Activated naive CD4-positive, alpha-beta T cell treated with anti-CD3 and anti-CD28 coated beads, Interleukin-2, amount 50 U/mL, for 16 hours (primary cell): ENCODE data around the gene RBM6.
A peak's percentile ranks its signal among the peaks of the same experiment; 100 is the strongest.
"Not testable (repeated sequence)": the region's sequence is repeated elsewhere in the genome, so short reads cannot be mapped to it uniquely, and the experiment has no call there.

Source experiments
- DNase-seq: peaks from one replicate; pipeline ENCODE4 v3.0.0-alpha.2; 2020

Gene RBM6

GRCh38 chr3:49984394-49984793 lies 44.4 kb downstream of the RBM6 start:
- no peak for DNase-seq

GRCh38 chr3:49992326-49992725 lies 52.4 kb downstream of the RBM6 start:
- DNase-seq: no peak

DNA sequence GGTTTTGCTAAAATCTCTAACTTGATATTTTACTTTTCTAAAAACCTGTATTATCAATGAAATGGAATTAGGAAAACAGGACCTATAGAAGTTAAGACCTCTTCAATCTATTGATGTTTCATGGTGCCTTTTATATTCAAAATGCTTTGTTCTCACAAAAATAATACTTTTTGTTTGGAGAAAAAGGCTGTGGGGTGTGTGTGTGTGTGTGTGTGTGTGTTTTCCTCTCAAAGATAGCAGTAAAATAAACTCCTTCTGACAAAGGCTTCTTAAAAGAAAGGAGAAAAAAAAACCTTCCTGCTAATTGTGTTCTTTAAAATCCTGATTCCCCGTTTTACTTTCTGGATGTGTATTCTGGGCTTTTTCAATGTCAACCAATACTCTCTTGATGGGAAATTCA lies 54.5 kb downstream of the RBM6 start:
- no peak for DNase-seq

- DNase-seq: no peak
Observed at GRCh38 chr3:49996016-49996415, 56.1 kb downstream of the RBM6 start.

- no peak for DNase-seq
Observed at GRCh38 chr3:49997862-49998261, 57.9 kb downstream of the RBM6 start.

DNA sequence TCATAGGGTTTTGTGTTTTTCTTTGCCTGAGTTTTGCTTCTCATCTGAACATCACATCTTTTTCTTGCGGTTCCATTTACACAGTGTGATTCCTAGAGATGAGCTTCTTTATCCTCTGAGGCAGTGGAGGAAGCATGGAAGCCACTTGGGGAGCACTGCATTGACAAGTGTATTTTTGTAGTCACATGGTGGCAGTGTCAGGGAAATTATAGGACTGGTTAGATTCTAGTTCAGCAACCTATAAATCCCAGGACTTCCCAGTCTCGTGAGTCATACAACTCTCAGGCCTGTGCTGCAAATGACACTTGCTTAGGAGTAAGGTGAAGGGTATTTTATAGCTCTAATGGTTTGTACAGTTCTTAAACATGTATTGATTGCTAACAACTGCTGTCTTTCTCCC lies 58.4 kb downstream of the RBM6 start:
- DNase-seq: no peak

- DNase-seq: no peak
Observed at GRCh38 chr3:50001511-50001910, 61.6 kb downstream of the RBM6 start.

DNA sequence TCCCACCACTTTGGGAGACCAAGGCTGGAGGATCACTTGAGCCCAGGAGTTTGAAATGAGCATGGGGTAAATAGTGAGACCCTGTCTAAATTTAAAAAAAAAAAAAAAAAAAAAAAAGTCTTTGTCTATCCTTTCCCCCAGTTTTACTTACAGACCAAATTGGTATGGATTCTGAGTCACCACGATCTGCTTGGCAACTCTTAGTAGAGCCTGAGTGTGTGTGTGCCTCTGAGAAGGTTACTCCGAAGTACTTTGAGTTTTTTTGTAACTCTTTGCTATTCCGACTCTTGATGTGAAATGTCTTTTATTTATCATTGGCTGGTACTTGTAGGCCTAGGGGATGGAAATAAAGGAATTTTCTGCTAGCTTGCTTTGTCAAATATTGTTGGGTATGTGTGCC lies 63.3 kb downstream of the RBM6 start:
- no peak for DNase-seq

- DNase-seq: no peak
Observed at GRCh38 chr3:50003824-50004223, 63.9 kb downstream of the RBM6 start.

GRCh38 chr3:50008931-50009330 lies 69.0 kb downstream of the RBM6 start:
- DNase-seq: no peak

GRCh38 chr3:50010959-50011358 lies 71.0 kb downstream of the RBM6 start:
- no peak for DNase-seq

GRCh38 chr3:50015918-50016317 lies 76.0 kb downstream of the RBM6 start:
- DNase-seq: no peak

DNA sequence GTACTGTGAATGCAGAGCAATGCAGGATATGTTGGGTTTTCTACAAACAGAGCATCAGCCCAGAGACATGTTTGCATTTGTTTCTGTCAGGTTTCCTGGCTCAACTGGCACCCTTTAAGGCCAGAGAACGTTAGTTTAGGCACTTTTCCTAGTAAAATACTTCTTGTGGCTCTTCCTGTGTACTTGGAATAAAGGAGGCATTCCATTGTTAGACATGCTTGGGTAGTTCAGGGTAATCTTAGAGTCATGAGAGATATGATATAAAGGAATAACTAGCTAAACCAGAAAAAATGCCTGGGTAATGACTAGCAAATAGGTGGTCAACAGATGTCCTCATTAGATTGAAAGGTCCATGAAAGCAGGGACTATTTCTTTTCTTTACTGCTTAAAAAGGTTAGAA lies 88.4 kb downstream of the RBM6 start:
- no peak for DNase-seq

DNA sequence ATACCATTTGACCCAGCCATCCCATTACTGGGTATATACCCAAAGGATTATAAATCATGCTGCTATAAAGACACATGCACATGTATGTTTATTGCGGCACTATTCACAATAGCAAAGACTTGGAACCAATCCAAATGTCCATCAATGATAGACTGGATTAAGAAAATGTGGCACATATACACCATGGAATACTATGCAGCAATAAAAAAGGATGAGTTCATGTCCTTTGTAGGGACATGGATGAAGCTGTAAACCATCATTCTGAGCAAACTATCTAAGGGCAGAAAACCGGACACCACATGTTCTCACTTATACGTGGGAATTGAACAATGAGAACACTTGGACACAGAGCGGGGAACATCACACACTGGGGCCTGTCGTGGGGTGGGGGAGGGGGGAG lies 91.3 kb downstream of the RBM6 start:
- not testable (repeated sequence) for DNase-seq

DNA sequence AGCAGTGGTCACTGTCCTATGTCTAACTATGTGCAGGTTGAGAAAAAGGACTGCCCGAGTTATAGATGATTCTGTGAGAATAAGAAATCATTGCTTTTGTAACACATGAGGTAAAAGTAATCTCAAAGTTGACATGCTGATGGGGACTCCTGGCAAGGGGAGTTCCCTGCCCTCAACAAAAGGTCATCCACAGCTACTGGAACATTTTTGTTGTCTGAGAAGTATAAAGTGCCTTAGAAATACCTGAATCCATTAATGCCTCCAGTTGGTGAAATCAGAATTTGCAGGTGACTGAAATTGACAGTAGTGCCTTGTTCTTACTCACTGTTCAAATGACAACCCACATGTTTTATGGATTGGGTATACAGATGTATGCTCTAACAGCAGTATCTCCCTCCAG lies 105.0 kb downstream of the RBM6 start:
- DNase-seq: no peak

DNA sequence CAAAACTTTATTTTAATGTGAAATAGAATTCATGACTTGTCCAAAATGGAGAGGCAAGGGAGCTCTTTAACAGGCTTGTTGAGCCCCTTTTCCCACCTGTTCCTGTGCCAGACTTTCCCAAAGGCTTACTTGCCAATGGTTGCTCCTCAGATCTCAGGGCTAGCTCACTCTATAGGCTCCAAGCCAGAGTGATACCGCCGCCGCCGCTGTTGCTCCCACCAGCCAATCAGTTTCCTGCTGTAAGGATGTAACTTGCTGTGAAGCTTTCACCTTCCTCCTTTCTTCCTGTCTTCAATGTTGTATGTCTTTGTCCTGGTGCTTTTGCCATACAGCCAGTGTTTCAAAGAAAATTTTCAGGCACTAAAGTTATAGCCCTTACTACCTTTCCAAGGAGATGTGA lies 107.5 kb downstream of the RBM6 start:
- DNase-seq: no peak

GRCh38 chr3:50050361-50050760 lies 110.4 kb downstream of the RBM6 start:
- no peak for DNase-seq

DNA sequence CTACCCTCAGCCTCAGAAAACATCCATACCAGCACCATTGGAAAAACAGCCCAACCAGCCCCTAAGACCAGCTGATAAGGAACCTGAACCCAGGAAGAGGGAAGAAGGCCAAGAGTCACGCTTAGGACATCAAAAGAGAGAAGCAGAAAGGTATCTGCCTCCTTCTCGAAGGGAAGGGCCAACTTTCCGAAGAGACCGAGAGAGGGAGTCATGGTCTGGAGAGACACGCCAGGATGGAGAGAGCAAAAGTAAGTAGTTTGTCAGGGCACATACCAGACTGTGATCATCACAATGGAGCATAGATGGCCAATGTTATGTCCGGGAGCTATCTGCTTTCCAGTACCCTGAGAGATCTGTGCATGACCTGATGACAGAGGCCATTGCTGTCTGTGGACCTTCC lies 117.8 kb downstream of the RBM6 start:
- no peak for DNase-seq

- DNase-seq: no peak
Observed at GRCh38 chr3:50068134-50068533, 128.2 kb downstream of the RBM6 start.

GRCh38 chr3:50078091-50078490 lies 138.1 kb downstream of the RBM6 start:
- DNase-seq: no peak

GRCh38 chr3:50078622-50079021 lies 138.7 kb downstream of the RBM6 start:
- no peak for DNase-seq

- DNase-seq: not testable (repeated sequence)
Observed at GRCh38 chr3:50084951-50085350, 145.0 kb downstream of the RBM6 start.

DNA sequence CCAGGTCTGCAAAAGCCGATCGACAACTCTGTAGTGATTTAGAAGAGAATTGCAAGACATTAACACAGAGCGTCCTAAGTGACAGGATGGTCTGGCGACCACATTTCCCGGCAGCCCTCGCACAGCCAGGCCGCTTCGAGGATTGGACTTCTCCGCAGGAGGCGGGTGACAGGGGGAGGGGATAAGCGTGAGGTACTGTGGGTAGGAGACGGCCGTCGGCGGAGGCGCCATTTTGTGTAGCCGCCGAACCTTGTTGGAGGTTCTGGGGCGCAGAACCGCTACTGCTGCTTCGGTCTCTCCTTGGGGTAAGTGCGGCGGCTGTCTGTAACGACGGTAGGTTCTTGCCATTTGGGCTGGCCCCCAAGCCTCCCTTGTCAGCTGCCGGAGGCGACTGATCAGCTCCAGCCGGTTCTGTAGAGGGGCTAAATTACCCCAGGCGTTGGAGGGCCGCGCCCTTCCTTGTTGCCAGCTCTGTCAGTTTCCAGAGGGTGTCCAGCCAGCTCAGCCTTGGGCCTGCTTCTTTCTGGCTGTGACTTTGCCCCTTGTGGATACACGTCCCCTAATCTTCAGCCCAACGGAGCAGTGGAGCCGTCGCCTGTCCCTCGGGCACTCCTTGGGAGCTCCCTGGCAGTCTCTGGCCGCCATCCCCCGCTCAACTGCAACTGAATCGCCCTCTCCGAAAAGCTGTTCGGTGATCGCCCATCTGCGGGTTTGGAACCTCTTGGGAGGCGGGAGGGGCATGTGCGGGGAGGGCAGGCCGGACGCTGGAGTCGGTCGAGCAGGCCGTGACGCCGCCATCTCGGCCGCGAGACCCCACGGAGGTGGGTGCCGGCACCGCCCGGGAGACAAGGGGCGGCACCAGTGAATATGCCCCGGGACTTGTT lies 149.0 kb downstream of the RBM6 start, which contains the start of gene RBM5:
Gene RBM5 (plus strand): TSS at position 195 of the 884 bp plus-strand sequence. CDS start 1,516 bp downstream, outside the sequence.
- DNase-seq: peak; percentile 93

- DNase-seq: no peak
Observed at GRCh38 chr3:50089609-50089945, 149.6 kb downstream of the RBM6 start.

DNA sequence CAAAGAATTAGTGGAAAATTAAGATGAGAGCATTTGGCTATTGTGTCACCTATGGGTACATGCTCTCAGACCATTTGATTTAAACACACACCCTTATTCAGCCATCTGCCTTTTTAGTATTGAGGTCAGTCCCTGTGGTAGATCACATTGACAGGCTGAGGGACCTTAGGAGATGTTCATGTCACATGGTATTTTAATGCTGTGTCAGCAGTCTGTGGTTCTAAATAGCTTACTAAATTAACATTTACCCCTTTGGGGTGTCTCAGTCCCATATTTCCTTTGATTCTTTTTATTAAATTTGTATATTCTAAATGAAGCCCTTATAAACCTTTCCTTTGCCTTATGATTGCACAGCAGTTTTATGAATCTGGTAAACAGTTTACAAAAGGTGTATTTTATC lies 151.0 kb downstream of the RBM6 start:
- no peak for DNase-seq
